Measurements from ENCODE around the gene RALGAPA1.

The RALGAPA1 gene

DNA sequence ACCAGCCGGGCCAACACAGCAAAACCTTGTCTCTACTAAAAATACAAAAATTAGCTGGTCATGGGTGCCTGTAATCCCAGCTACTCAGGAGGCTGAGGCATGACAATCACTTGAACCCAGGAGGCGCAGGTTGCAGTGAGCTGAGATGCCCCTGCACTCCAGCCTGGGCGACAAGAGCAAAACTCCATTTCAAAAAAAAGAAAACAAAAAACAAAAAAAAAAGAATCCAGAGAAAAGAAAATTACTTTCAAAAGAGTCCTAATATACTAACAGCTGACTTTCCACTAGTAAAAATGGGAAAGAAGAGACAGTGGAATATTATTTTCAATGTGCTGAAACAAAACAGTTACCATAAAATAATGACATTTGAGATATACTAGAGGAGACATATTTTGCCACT lies 283.4 kb downstream of the RALGAPA1 start:
- Histone ChIP-seq H3K27me3 (ENCODE audit: insufficient read depth, low read length, poor library complexity) (no peaks in the 10 kb centered on the region), H3K79me2 (ENCODE audit: insufficient read depth, low read length) (no peaks in the 10 kb centered on the region), H3K9me3 (ENCODE audit: insufficient read depth, low read length, severe bottlenecking) (no peaks in the 10 kb centered on the region), H3K36me3 (ENCODE audit: insufficient read depth, low read length) (no peaks in the 10 kb centered on the region), H4K20me1 (ENCODE audit: insufficient read depth, low read length) (no peaks in the 10 kb centered on the region), H3K4me1 (ENCODE audit: insufficient read depth, low read length) (no peaks in the 10 kb centered on the region), H3K4me2 (ENCODE audit: insufficient read depth, low read length) (no peak overlapping the region), H3K9ac (ENCODE audit: low read depth, low read length) (no peak overlapping the region), H3K27ac (ENCODE audit: low read length) (no peak overlapping the region), H3K4me3 (ENCODE audit: low read depth in 1 of 2, low read length in 2 of 2) (no peak overlapping the region), H2AFZ (ENCODE audit: low read depth, low read length) (no peak overlapping the region)
- ATAC-seq (ENCODE audit: insufficient read depth, low read depth) (no peak), DNase-seq (no peak)
- TF ChIP-seq CTCF (IDR thresholded peaks at IDR 0.05; ENCODE audit: borderline replicate concordance, extremely low read depth, low read length, poor library complexity, severe bottlenecking) (no peak), EZH2 (IDR thresholded peaks at IDR 0.05; ENCODE audit: borderline replicate concordance, low read depth, low read length, severe bottlenecking) (no peak)

GRCh38 chr14:35519986-35520385 lies 289.1 kb downstream of the RALGAPA1 start:
- Histone ChIP-seq H3K9ac (ENCODE audit: low read depth, low read length) (no peak overlapping the region), H3K9me3 (ENCODE audit: insufficient read depth, low read length, severe bottlenecking) (no peaks in the 10 kb centered on the region), H3K4me2 (ENCODE audit: insufficient read depth, low read length) (no peak overlapping the region), H3K27me3 (ENCODE audit: insufficient read depth, low read length, poor library complexity) (no peaks in the 10 kb centered on the region), H3K36me3 (ENCODE audit: insufficient read depth, low read length) (no peaks in the 10 kb centered on the region), H3K79me2 (ENCODE audit: insufficient read depth, low read length) (no peaks in the 10 kb centered on the region), H4K20me1 (ENCODE audit: insufficient read depth, low read length) (no peaks in the 10 kb centered on the region), H2AFZ (ENCODE audit: low read depth, low read length) (no peak overlapping the region), H3K4me1 (ENCODE audit: insufficient read depth, low read length) (no peaks in the 10 kb centered on the region), H3K4me3 (ENCODE audit: low read depth in 1 of 2, low read length in 2 of 2) (no peak overlapping the region), H3K27ac (ENCODE audit: low read length) (no peak overlapping the region)
- TF ChIP-seq CTCF (IDR thresholded peaks at IDR 0.05; ENCODE audit: borderline replicate concordance, extremely low read depth, low read length, poor library complexity, severe bottlenecking) (no peak), EZH2 (IDR thresholded peaks at IDR 0.05; ENCODE audit: borderline replicate concordance, low read depth, low read length, severe bottlenecking) (no peak)
- no peak for DNase-seq
- no peak for ATAC-seq (ENCODE audit: insufficient read depth, low read depth)

- Histone ChIP-seq H3K36me3 (ENCODE audit: insufficient read depth, low read length) (no peaks in the 10 kb centered on the region), H3K4me2 (ENCODE audit: insufficient read depth, low read length) (no peak overlapping the region), H3K27me3 (ENCODE audit: insufficient read depth, low read length, poor library complexity) (no peaks in the 10 kb centered on the region), H3K27ac (ENCODE audit: low read length) (no peak overlapping the region), H3K4me1 (ENCODE audit: insufficient read depth, low read length) (no peaks in the 10 kb centered on the region), H3K9ac (ENCODE audit: low read depth, low read length) (no peak overlapping the region), H4K20me1 (ENCODE audit: insufficient read depth, low read length) (no peaks in the 10 kb centered on the region), H3K79me2 (ENCODE audit: insufficient read depth, low read length) (no peaks in the 10 kb centered on the region), H2AFZ (ENCODE audit: low read depth, low read length) (no peak overlapping the region), H3K4me3 (ENCODE audit: low read depth in 1 of 2, low read length in 2 of 2) (no peak overlapping the region), H3K9me3 (ENCODE audit: insufficient read depth, low read length, severe bottlenecking) (no peaks in the 10 kb centered on the region)
- TF ChIP-seq EZH2 (IDR thresholded peaks at IDR 0.05; ENCODE audit: borderline replicate concordance, low read depth, low read length, severe bottlenecking) (no peak), CTCF (IDR thresholded peaks at IDR 0.05; ENCODE audit: borderline replicate concordance, extremely low read depth, low read length, poor library complexity, severe bottlenecking) (no peak)
- DNase-seq (no peak), ATAC-seq (ENCODE audit: insufficient read depth, low read depth) (no peak)
Measured at GRCh38 chr14:35515916-35516315, 293.2 kb downstream of the RALGAPA1 start.

DNA sequence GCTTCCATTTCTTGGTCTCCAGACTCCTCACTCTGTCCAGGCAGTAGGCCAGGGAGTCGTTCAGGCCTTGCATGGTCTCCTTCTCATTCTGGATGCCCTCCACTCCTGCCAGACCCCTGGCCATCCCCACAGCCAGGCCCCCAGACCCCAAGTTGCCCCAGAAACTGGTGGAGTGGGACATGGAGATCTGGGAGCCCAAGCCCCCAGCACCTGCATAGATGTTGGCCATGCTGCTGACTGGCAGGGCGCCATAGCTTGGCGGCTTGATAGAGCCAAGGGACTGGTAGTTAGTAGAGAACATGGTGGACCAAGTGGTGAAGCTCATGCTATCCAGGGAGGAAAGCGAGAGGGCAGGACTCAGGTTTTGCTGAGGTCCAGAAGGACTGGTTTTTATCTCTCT lies 296.3 kb downstream of the RALGAPA1 start:
- Histone ChIP-seq H3K79me2 (ENCODE audit: insufficient read depth, low read length) (no peaks in the 10 kb centered on the region), H3K4me3 (ENCODE audit: low read depth in 1 of 2, low read length in 2 of 2) (no peak overlapping the region), H3K9ac (ENCODE audit: low read depth, low read length) (no peak overlapping the region), H3K27ac (ENCODE audit: low read length) (no peak overlapping the region), H3K4me2 (ENCODE audit: insufficient read depth, low read length) (no peak overlapping the region), H3K9me3 (ENCODE audit: insufficient read depth, low read length, severe bottlenecking) (no peaks in the 10 kb centered on the region), H4K20me1 (ENCODE audit: insufficient read depth, low read length) (no peaks in the 10 kb centered on the region), H3K4me1 (ENCODE audit: insufficient read depth, low read length) (no peaks in the 10 kb centered on the region), H3K27me3 (ENCODE audit: insufficient read depth, low read length, poor library complexity) (no peaks in the 10 kb centered on the region), H3K36me3 (ENCODE audit: insufficient read depth, low read length) (no peaks in the 10 kb centered on the region), H2AFZ (ENCODE audit: low read depth, low read length) (no peak overlapping the region)
- DNase-seq (no peak), ATAC-seq (ENCODE audit: insufficient read depth, low read depth) (no peak)
- TF ChIP-seq CTCF (IDR thresholded peaks at IDR 0.05; ENCODE audit: borderline replicate concordance, extremely low read depth, low read length, poor library complexity, severe bottlenecking) (no peak), EZH2 (IDR thresholded peaks at IDR 0.05; ENCODE audit: borderline replicate concordance, low read depth, low read length, severe bottlenecking) (no peak)

All from DND-41 (cell line).